PC-3 (cell line): ENCODE results near the gene MMGT1. TPM values are rescaled to one million over a fixed set of nuclear protein-coding genes. Genes with fewer than 3 reads are reported as not detected.
A peak's percentile ranks its signal among the peaks of the same experiment; 100 is the strongest.

ENCODE experiments used
- ATAC-seq: fragments of 200-7000 bp; cut with Tn5 transposase; 2 replicates; pipeline ENCODE4 v1.9.1; 2020; ENCODE audit warnings: mild to moderate bottlenecking, moderate library complexity
- BruUV-seq: library from RNA; stranded (reverse); fragments of 400-500 nt; replicated peaks from 2 replicates; lab custom pipeline; 2021; lab: Mats Ljungman, UMichigan
- CTCF ChIA-PET: fragments of 300-600 bp; sonication (Branson Sonifier 250); formaldehyde crosslinking; loops from one replicate; lab custom pipeline; 2022; ENCODE audit warnings: antibody characterized with exemption; lab: Charles Lee
- POLR2A ChIA-PET: fragments of 300-600 bp; sonication (Branson Sonifier 250); formaldehyde crosslinking; loops from one replicate; lab custom pipeline; 2022; ENCODE audit warnings: antibody characterized with exemption; ENCODE audit not compliant: unreplicated experiment; lab: Charles Lee
- DNase-seq: peaks from one replicate; pipeline ENCODE4 v3.0.0-alpha.2; 2015
- H2AFZ ChIP-seq: fragments of 300-600 bp; sonication (generic); 2 replicates; pipeline ENCODE4 v1.6.0; 2016; ENCODE audit warnings: antibody characterized with exemption, low read length
- H3F3A ChIP-seq: fragments of 300-600 bp; sonication (generic); one replicate; pipeline ENCODE4 v1.6.0; 2017; ENCODE audit warnings: antibody characterized with exemption, low read length, control low read depth, mild to moderate bottlenecking; ENCODE audit not compliant: unreplicated experiment
- H3K27ac ChIP-seq: fragments of 300-600 bp; sonication (generic); 2 replicates; pipeline ENCODE4 v1.5.1; 2016; ENCODE audit warnings: mild to moderate bottlenecking, low read length
- H3K27me3 ChIP-seq: fragments of 300-600 bp; sonication (generic); 2 replicates; pipeline ENCODE4 v1.6.1; 2016; ENCODE audit warnings: low read length, mixed read lengths
- H3K36me3 ChIP-seq: fragments of 300-600 bp; sonication (generic); 2 replicates; pipeline ENCODE4 v1.6.1; 2016; ENCODE audit warnings: low read depth, mixed run types, low read length, mixed read lengths
- H3K4me1 ChIP-seq: fragments of 300-600 bp; sonication (generic); 2 replicates; pipeline ENCODE4 v1.5.1; 2016; ENCODE audit warnings: low read length; ENCODE audit not compliant: insufficient read depth
- H3K4me2 ChIP-seq: fragments of 300-600 bp; sonication (generic); 2 replicates; pipeline ENCODE4 v1.6.0; 2016; ENCODE audit warnings: low read length
- H3K4me3 ChIP-seq: fragments of 300-600 bp; sonication (generic); 2 replicates; pipeline ENCODE4 v1.5.1; 2016; ENCODE audit warnings: mild to moderate bottlenecking, low read length, mixed read lengths
- H3K79me2 ChIP-seq: fragments of 300-600 bp; sonication (generic); 2 replicates; pipeline ENCODE4 v1.6.1; 2017; ENCODE audit warnings: low read length, mixed read lengths
- H3K9ac ChIP-seq: fragments of 300-600 bp; sonication (generic); 2 replicates; pipeline ENCODE4 v1.6.0; 2016; ENCODE audit warnings: mild to moderate bottlenecking, low read length
- H3K9me2 ChIP-seq: fragments of 300-600 bp; sonication (generic); replicated peaks from 2 replicates; pipeline ENCODE4 v1.6.1; 2016; ENCODE audit warnings: mixed run types, low read length, mixed read lengths
- H3K9me3 ChIP-seq: fragments of 300-600 bp; sonication (generic); 2 replicates; pipeline ENCODE4 v1.6.1; 2016; ENCODE audit warnings: low read length, mixed read lengths
- H4K20me1 ChIP-seq: fragments of 300-600 bp; sonication (generic); 2 replicates; pipeline ENCODE4 v1.6.1; 2016; ENCODE audit warnings: low read length, mixed read lengths
- CTCF ChIP-seq: fragments of 300-600 bp; sonication (generic); conservative IDR thresholded peaks from 2 replicates; pipeline ENCODE4 v1.5.1; 2017; ENCODE audit warnings: antibody characterized with exemption, low read depth, mild to moderate bottlenecking, low read length
- EZH2 ChIP-seq: fragments of 300-600 bp; sonication (generic); IDR thresholded peaks from one replicate; pipeline ENCODE4 v1.6.1; 2017; ENCODE audit warnings: antibody characterized with exemption, mild to moderate bottlenecking, low read length; ENCODE audit not compliant: unreplicated experiment
- EZH2phosphoT487 ChIP-seq: fragments of 300-600 bp; sonication (generic); IDR thresholded peaks from 2 replicates; pipeline ENCODE4 v1.6.1; 2018; ENCODE audit warnings: mild to moderate bottlenecking, antibody characterized with exemption, low read length, borderline replicate concordance
- intact Hi-C: fragments of 100-400 bp; cut with micrococcal nuclease; formaldehyde crosslinking; loops from 2 replicates; pipeline ENCODE4 v1.9.0; 2023
- total RNA-seq: library from RNA; depleted of rRNA; stranded (reverse); fragments of >200 nt; gene quantifications from 2 replicates; pipeline ENCODE4 v1.2.3, GENCODE V29; 2014

MMGT1 gene
- total RNA-seq, 1 experiment from 2014 or later: 23.1 TPM

- ChIA-PET POLR2A (no interaction called here), CTCF (no interaction called here)
- no TSS peak for BruUV-seq
- no peaks in the 10 kb centered on the region for H3K4me1 ChIP-seq
- intact Hi-C loops: no loop called here
- H3K4me3 ChIP-seq: no peak overlapping the region
- no peak overlapping the region for H2AFZ ChIP-seq
- H3K9me3 ChIP-seq: no peaks in the 10 kb centered on the region
- TF ChIP-seq EZH2: no peak
- no peak for TF ChIP-seq EZH2phosphoT487
- TF ChIP-seq CTCF: no peak
- no peaks in the 10 kb centered on the region for H4K20me1 ChIP-seq
- no peaks in the 10 kb centered on the region for H3K36me3 ChIP-seq
- no peak for DNase-seq
- 0 out of 2 replicates have a peak, but pooled peaks have one; percentile 31 for ATAC-seq
- H3K9ac ChIP-seq: no peak overlapping the region
- no peaks in the 10 kb centered on the region for H3F3A ChIP-seq
- no peak overlapping the region for H3K27ac ChIP-seq
- H3K27me3 ChIP-seq: no peaks in the 10 kb centered on the region
- no peaks in the 10 kb centered on the region for H3K9me2 ChIP-seq
- no peak overlapping the region for H3K4me2 ChIP-seq
- H3K79me2 ChIP-seq: no peaks in the 10 kb centered on the region
Measured at GRCh38 chrX:135951291-135951690, 22.5 kb downstream of the MMGT1 start.

GRCh38 chrX:135944486-135944885 lies 29.3 kb downstream of the MMGT1 start:
- TF ChIP-seq EZH2: no peak
- no peak for TF ChIP-seq CTCF
- TF ChIP-seq EZH2phosphoT487: no peak
- Histone ChIP-seq H3K4me1 (no peaks in the 10 kb centered on the region), H3K9me2 (no peaks in the 10 kb centered on the region), H3F3A (no peaks in the 10 kb centered on the region), H3K4me3 (no peak overlapping the region), H3K4me2 (no peak overlapping the region), H3K9ac (no peak overlapping the region), H4K20me1 (no peaks in the 10 kb centered on the region), H3K27ac (no peak overlapping the region), H3K79me2 (no peaks in the 10 kb centered on the region), H3K27me3 (no peaks in the 10 kb centered on the region), H3K9me3 (no peaks in the 10 kb centered on the region), H3K36me3 (no peaks in the 10 kb centered on the region), H2AFZ (no peak overlapping the region)
- CTCF ChIA-PET: no interaction called here
- no peak for DNase-seq
- BruUV-seq: no TSS peak
- no peak for ATAC-seq
- intact Hi-C loops: no loop called here
- POLR2A ChIA-PET: no interaction called here

- intact Hi-C loops: loop anchor here (5.0 kb wide), 1 partner anchor 305 kb away; no protein-coding TSS in a partner anchor
- Histone ChIP-seq H3K9me2 (no peaks in the 10 kb centered on the region), H3K27me3 (no peaks in the 10 kb centered on the region), H3K4me3 (no peak overlapping the region), H3K79me2 (no peaks in the 10 kb centered on the region), H4K20me1 (no peaks in the 10 kb centered on the region), H3K9ac (no peak overlapping the region), H3K36me3 (no peaks in the 10 kb centered on the region), H3K4me2 (no peak overlapping the region), H3F3A (no peaks in the 10 kb centered on the region), H3K4me1 (no peaks in the 10 kb centered on the region), H2AFZ (no peak overlapping the region), H3K9me3 (no peaks in the 10 kb centered on the region), H3K27ac (no peak overlapping the region)
- TF ChIP-seq EZH2 (no peak), EZH2phosphoT487 (no peak), CTCF (peak; percentile 56)
- ChIA-PET CTCF (interaction anchor here (0.6 to 0.7 kb wide), 2 partner anchors 168 to 421 kb away, joined by 3 read pairs; no protein-coding TSS in a partner anchor), POLR2A (no interaction called here)
- BruUV-seq: no TSS peak
- ATAC-seq (peak; percentile 75; the same call in 1 of the 2 replicates), DNase-seq (peak; percentile 64)
Measured at GRCh38 chrX:135931644-135932487, 41.9 kb downstream of the MMGT1 start.
